NOMO-1 (cell line): ENCODE results near the gene FBXO47.

Experiments
- DNase-seq, 2 experiments: peaks; one replicate each; lab custom pipeline; 2025; ENCODE audit not compliant: unreplicated experiment in 2 of 2; lab: John Stamatoyannopoulos, UW

FBXO47 gene

DNA sequence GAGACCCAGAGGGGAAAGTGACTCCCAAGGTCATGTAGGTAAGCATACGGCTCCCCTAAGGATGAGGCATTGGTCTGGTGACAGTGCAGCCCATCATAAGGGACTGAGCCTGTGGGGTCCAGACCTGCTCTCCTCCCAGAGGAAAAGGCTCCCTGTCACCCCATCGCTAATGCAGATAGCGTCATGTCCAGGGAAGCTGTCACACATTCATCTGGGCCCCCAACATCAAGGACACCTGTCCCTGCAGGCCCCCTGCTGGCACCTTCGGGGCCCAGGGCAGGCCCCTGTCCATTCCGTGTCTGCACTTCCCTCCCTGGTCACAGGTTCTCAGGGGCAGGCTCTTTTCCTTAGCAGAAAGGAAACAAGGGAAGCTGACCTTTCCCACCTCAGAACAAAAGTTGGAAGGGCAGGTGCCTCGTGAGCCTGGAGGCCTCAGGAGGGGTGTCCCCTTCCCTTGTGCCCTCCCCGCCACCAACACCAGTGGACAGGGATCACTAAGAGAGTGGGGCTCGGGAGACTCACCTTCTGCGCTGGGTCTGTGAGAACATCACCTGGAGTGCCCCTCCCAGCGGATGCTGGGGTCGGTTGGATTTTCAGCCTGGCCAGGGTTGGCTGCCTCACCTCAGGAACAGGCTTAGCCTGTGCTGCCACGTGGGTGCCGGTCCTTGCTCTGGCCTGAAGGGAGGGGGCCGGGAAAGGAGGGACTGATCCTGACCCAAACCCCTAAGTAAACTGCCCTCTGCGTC is 59.1 kb downstream of the FBXO47 start:
- no peak for DNase-seq

DNA sequence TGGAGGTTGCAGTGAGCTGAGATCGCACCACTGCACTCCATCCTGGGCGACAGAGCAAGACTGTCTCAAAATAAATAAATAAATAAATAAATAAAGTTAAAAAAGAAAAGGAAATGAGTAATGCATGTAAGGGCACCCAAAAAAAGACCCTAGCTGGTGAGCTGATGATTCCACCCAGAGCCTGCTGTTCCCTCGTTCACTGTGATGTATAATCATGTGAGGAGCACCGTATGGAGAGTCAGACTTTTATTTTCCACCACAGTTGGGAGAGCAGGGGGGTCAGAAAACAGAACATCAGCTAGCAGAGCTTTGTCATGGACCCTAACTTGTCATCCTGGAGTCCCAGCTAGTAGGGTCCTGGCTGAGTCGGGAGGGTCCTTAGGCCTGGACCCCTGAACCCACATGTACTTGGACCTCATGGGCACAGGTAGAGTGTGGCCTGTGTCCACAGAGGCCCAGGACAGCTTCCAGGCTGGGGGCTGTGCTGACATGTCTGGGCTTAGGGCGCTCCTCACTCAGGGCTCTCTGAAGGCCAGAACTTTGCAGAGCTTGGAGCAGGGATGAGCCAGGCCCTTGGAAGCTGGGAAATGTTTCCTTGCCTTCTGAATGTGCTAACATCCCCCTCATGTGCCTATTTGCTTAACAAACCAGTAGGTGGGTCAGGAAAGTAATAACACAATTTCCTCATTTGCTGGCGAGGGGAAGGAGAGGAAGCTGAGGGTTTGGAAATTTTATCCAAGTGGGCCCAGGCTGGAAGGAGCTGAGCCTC is 60.6 kb downstream of the FBXO47 start:
- DNase-seq = no peak

DNA sequence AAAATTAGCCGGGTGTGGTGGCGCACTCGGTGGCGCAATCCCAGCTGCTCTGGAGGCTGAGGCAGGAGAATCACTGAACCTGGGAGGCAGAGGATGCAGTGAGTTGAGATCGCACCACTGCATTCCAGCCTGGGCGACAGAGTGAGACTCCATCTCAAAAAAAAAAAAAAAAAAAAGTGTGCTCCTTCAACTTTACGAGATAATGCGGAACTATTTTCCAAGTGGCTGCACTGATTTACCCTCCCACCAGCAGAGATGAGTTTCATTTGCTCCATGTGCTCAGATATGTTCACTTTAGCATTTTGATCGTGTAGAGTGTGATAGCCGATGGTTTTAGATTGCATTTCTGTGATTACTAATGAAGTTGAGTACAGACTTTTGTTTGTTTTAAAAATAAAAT is 61.8 kb downstream of the FBXO47 start:
- no peak for DNase-seq

DNA sequence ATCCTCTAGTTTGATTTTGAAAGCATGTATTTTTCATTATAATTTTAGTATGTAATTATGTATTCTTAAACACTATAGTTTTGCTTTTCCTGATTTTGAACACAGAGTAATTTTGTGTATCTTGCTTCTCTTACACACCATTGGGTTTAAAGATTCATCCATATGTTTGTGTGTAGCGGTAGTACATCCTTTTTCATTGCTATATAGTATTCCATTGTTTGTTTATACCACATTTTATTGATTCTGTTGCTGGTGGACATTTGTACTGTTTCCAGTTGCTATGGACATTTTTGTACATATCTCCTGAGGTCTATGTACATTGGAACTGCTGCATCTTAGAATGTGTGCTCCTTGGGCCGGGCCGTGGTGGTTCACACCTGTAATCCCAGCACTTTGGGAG is 62.3 kb downstream of the FBXO47 start:
- no peak for DNase-seq

DNA sequence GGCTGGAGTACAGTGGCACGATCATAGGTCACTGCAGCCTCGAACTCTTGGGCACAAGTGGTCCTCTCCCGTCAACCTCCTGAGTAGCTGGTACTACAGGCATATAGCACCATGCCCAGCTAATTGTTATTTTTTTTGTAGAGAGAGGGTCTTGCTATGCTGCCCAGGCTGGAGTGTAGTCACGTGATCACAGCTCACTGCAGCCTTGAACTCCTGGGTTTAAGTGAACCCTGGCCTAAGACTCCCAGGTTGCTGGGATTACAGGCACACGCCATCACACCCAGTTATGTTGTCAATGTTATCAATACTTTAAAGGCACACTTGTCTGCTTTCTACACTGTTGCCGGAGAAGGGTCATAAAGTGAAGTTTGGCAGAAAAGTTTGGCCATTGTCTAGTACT is 63.8 kb downstream of the FBXO47 start:
- DNase-seq = no peak

DNA sequence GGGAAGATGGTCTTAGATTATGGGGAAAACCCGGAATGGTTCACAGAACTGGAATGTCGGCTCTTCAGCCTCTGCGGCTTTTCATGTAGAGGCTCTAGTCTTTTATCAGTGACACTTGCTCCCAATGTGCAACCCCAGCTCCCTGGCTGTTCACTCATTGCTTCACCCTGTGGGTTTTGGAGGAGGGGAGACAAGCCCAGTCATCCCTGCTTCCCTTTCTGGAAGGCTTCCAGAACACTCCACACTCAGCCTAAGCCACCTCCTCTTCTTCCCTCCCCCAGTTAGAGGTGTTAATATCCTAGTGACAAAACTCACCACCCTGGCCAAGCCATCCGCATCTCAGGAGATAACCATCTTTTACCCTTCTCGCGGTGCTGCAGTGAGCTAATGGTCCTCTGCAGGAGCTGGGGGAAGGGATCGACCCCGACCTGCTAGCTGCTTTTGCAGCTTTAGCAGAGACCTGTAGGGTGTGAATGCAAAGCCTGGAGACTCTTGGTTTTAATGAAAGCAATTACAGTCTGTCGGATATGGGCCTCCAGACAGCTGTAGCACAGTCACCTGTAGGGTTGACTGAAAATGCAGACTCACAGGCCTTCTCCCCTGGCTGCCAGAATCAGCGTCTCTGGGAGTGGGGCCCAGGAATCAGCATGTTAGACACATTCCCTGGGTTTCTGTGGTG is 66.1 kb downstream of the FBXO47 start:
- DNase-seq = peak; percentile 56 to 63

DNA sequence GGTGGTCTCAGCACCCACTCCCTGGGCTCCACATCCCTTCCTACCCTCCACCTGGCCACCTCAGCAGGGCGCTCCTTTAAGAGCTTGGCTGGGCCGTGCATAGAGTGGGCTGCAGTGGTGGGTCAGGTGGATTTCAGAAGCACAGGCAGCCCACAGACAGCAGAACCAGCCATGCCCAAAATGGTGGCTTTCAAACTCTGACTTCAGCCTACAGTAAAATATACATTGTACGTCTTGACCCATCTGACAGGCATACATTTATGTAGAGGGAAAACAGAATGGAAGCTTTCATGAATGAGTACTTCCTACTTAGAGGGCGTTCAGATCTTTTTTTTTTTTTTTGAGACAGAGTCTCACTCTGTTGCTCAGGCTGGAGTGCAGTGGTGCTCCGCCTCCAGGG is 67.8 kb downstream of the FBXO47 start:
- no peak for DNase-seq

DNA sequence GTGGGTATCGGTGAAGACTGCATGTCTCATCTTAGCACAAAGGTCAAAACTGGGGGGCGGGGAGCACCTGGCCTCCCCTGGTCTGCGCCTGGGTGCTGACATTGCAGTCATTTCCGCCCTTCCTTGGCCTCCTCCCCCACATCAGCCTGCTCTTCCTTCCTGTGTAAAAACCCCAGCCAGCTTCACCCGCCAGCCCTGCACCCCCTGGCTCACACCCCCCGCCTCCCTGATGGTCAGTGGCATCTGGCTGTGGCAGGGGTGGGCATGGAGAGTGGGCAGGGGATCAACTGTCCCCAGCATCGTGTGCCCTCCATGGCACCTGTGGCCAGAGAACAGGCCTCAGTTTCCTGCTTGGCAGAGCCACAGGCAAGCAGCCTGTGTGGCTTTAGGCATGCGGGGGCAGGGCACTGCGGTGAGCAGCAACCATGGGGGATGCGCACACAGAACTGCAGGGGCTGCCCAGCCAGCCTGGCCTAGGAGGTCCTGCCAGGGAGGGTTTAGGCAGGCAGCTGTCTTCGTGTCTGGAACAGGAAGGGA is 68.3 kb downstream of the FBXO47 start:
- peak; percentile 17 to 63 for DNase-seq

DNA sequence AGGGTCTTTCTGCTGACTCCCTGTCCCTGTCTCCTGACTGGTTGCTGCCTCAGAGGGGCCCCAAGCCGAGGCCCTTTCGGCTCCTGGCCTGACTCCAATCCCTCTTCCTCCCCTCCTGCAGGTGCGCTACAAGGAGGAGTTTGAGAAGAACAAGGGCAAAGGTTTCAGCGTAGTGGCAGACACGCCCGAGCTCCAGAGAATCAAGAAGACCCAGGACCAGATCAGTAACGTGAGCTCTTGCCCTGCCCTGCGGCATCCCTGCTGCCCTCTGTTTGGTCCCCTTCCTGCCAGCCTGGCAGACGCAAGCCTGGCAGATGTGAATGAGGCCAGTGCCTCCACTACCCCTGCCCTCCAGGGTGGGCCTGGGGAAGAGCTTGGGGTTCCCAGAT is 68.9 kb downstream of the FBXO47 start:
- no peak for DNase-seq

DNA sequence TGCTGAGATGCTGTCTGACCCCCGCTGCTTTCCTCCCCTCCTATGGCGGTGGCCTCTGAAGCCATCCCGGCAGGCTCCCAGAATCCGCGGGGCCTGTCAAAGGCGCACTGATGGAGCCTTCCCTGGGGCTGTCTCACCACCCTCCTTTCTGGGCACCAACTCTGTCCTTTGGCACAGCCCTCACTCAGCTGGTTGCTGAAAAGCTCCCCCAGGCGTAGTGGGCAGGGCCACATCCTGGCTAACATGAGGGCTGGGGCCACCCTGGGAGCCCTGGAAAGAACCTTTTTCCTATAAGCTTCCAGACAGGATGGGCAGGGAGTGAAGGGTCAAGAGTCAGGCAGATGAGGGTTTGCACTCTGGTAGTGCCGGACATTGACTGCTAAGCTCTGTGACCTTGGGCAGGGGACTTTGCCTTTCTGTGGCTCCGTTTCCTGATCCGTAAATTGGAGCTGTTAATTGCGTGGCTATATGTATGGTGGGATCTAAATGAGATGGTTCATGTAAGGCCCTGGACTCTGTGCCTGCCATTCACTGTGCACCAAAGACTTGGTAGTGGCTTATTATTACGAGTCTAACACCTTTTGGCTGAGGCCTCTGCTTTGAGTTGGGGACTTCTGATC is 69.4 kb downstream of the FBXO47 start:
- DNase-seq = no peak

DNA sequence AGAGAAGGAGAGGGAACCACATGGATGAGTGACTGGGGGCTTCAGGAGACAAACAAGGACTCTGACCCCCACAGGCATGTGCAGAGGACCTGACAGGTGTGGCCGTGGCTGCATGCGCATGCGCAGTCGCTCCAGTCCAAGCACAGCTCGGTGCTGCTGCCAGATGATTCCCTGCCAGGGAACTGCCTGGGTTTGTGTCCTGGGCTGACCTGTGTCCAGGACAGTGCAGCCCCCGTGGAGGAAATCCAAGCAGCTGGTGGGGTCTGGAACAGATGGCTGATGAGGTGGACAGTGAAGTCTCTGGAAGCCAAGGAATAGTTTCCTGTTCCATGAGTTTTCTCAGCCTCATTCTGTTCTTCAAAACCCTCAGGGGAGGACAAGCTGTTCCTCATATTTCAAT is 70.0 kb downstream of the FBXO47 start:
- DNase-seq = no peak

DNA sequence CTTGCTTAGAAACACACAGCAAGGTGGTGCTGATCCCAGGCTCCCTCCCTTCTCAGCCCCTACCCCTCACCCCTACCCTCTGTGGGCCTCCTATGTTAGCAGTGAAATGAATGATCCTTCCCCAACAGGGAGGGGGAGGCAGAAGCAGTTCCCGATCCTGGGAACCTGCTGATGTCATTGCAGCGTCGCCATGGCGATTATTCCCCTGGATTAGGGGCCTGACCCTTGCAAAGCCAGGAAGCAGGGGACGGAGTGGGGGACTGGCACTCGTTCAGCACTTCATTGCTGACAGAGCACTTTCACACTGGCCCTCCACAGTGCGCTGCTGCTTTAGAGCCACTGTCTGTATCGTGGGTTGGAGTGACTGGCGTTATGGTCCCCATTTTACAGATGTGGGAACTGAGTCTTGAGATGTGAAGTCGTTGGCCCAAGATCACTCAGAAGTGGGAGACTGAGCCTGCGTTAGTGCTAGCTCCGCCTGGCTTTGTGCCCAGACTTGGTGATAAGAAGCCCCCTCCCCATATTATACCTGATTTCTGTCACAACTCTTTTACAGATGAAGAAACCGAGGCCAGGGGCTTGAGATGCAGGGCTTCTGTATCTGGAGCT is 70.8 kb downstream of the FBXO47 start:
- DNase-seq = no peak

DNA sequence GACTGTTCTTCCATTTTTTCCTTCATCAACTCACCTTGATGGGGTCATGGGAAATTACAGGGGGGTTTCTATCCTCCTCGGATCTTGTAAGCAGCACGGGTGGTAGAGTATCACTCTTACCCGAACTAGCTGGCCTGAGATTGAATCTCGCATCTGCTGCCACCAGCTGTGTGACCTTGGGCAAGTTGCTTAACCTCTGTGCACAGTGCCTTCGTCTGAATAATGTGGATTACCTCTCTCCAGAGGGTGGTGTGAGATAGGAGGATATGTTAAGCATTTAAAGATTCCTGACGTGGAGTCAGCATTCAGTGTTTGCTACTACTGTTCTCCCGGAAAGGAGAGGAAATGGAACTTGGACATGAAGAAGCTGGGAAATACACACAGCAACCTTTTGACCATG is 72.9 kb downstream of the FBXO47 start:
- DNase-seq = no peak

DNA sequence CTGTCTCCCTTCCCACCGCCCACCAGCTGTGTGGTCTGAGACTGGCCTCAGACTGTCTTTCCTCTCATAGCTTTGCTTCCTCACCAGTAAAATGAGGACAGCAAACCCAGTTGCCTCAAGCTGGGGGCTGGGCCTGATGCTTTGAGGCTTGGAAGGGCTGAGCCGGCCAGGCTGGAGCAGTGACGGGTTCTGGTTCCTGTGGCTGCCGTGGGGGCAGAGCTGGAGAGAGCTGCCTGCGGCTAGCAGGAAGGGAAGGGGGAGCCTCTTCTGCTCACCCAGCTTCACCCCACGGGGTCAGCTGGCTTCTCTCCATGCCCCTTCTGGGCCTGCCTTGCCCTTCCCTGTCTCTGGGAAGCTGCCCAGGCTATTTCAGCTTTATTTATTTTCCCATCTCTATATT is 73.6 kb downstream of the FBXO47 start:
- no peak for DNase-seq

DNA sequence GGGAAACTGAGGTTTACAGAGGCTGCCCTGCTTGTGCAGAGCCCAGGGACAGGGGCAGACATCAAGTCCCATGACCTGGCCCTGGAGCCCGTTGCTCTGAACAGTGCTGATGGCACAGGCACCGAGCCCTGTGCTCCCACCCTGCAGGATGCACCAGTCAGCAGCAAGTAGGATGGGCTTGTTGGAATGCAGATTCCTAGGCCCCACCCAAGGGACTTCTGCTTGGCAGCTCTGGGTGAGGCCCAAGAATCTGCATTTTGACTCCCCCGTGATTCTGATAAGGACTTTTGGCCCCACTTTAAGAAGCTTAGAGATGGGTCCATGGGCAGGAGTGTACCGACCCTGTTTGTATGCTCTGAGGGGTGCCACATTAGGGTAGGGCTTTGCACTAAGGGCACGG is 74.1 kb downstream of the FBXO47 start:
- no peak for DNase-seq

DNA sequence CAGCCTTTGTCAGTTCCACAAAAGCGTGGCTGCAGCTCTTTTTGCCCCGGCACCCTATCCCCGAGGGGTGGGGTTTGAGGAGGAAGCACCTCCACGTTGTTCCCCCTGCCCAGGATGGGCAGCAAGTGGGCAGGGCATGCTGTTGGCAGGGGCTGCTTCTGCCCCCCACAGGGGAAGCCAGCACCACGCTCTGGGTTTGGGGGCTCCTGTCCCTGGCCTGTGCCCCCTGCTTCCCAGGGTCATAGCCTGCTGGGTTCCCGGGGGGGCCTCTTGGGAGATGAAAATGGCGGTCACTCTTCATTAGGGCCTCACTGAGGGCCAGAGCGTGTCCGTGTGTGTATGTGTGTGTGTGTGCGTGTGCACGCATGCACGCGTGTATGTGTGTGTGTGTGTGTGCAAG is 74.6 kb downstream of the FBXO47 start:
- no peak for DNase-seq

DNA sequence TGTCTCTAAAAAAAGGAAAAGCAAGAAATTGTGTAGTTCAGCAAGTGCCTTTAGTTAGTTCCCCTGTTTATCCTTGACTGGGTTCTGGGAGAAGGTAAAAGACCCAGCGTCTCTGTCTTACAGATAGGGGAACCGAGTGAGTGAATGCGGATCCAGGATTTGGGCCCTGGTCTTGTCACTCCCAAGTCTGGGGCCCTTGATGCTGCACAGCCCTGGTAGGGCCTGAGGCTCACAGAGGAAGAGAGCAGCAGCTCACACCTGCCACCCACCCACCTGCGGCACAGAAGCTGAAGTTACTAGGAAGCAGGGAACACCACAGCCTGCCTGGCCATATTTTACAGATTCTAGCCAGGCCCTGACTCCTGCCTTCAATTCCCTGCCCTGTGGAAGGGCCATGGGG is 75.1 kb downstream of the FBXO47 start:
- DNase-seq = no peak

DNA sequence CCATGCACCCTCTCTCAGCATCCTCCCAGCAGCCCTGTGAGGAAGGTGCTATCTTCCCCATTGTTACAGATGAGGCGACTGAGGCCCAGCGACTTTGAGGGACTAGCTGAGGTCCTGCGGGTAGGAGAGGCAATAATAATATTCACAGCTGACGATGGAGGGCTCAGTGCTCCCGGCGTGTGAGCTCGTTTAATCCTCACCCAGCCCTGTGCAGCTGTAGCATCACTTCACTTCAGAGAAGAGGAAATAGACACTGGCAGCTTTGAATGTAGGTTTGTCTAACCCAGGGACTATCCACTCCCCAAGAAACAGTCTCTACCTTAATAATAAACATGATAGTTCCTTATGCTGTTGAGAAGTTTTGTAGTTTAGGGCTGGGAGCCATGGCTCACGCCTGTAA is 75.8 kb downstream of the FBXO47 start:
- DNase-seq = no peak

DNA sequence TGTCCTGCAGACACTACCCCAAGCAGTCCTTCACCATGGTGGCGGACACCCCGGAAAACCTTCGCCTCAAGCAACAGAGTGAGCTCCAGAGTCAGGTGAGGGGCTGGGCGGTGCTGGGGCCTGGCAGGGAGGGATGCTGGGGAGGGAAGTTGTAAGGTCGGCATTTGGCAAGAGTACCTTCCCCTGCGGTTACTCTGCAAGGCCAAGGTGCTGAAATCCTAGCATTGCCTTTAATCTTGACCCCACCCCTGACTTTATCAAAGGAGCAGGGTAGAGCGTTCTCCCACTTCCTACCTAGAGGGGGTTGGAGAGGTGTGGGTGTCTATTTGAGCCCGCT is 76.8 kb downstream of the FBXO47 start:
- no peak for DNase-seq

DNA sequence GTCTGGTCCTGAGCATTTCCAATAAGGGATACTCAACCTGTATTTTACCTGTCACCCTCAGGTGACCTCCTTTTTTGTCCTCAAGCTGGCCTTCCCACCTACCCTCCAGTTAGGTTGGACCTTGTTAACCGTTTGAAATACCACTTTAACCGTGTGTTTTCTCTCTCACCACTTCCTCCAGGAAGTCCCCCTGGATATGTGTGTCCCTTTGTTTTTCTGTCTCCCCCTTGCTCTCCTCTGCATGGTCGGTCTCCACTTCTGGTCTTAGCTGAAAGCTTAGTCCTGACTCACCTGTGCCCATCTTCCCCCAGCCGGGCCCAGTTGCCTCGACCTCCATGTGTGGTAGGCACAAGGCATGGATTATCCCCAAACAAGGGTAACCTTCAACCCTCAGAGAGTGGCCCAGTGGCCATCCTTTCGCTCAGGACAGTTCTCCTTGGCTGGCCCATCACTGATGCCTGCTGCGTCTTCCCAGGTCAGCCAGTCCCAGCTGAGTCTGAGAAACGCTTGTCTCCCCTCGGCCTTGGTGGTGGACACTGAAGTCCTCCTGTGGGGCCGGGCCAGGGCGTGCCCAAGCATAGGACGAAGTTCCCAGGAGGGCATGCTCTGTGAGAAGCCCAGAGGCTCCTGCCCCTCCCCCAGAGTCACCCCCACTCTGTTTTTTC is 77.3 kb downstream of the FBXO47 start:
- no peak for DNase-seq
